GM12873 (cell line): Measurements from ENCODE around the gene SMPD3.

Experiments used
- CTCF ChIP-seq: IDR thresholded peaks from 2 replicates; pipeline ENCODE4 v1.5.1; 2012; ENCODE audit warnings: low read depth, mild to moderate bottlenecking, moderate library complexity, low read length, control low read depth; ENCODE audit not compliant: insufficient read depth; ENCODE audit errors: missing control alignments

Gene SMPD3

GRCh38 chr16:68374246-68374805 lies 74.0 kb downstream of the SMPD3 start:
- TF ChIP-seq CTCF = no peak

GRCh38 chr16:68373528-68374245 lies 74.6 kb downstream of the SMPD3 start:
- no peak for TF ChIP-seq CTCF

GRCh38 chr16:68372806-68373205 lies 75.5 kb downstream of the SMPD3 start:
- no peak for TF ChIP-seq CTCF

- no peak for TF ChIP-seq CTCF
Observed at GRCh38 chr16:68372381-68372720, 76.0 kb downstream of the SMPD3 start.

GRCh38 chr16:68371706-68372380 lies 76.5 kb downstream of the SMPD3 start:
- TF ChIP-seq CTCF = no peak

GRCh38 chr16:68371276-68371651 lies 77.0 kb downstream of the SMPD3 start:
- TF ChIP-seq CTCF = no peak

- TF ChIP-seq CTCF = no peak
Observed at GRCh38 chr16:68370581-68371275, 77.6 kb downstream of the SMPD3 start.
